Retinal pigment epithelial cell (primary cell): ENCODE data around the gene PLCL1.

Experiments
- DNase-seq: peaks from one replicate; pipeline ENCODE4 v3.0.0-alpha.2; 2010; ENCODE audit warnings: low read depth
- H3K4me3 ChIP-seq: 2 replicates; pipeline ENCODE4 v1.5.1; 2011; ENCODE audit warnings: mild to moderate bottlenecking, low read length, control low read depth, moderate library complexity
- CTCF ChIP-seq: conservative IDR thresholded peaks from 2 replicates; pipeline ENCODE4 v1.5.1; 2011; ENCODE audit warnings: low read depth, low read length, control low read depth, inconsistent platforms

The PLCL1 gene

GRCh38 chr2:198098386-198098785 is 294.0 kb downstream of the PLCL1 start:
- TF ChIP-seq CTCF: no peak
- no peak for DNase-seq
- no peak overlapping the region for H3K4me3 ChIP-seq

DNA sequence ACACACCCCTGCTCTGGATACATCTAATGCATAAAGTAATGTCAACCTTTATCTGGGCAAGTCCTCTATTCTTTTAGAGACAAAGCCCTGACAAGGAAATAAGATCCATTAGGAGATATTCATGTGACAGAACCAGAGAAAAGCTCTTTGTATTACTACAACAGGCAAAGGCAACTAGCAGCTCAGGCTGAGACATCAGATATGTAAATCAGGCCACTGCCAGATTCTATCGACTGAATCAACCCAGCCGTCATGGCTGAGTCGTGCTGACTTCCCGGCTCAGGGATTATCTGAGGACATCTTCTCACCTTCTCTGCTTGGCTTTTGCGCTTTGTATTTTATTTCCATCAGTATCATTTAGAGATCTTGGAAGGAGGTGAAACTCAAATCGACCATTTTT is 294.5 kb downstream of the PLCL1 start:
- no peak for DNase-seq
- H3K4me3 ChIP-seq: no peak overlapping the region
- no peak for TF ChIP-seq CTCF

DNA sequence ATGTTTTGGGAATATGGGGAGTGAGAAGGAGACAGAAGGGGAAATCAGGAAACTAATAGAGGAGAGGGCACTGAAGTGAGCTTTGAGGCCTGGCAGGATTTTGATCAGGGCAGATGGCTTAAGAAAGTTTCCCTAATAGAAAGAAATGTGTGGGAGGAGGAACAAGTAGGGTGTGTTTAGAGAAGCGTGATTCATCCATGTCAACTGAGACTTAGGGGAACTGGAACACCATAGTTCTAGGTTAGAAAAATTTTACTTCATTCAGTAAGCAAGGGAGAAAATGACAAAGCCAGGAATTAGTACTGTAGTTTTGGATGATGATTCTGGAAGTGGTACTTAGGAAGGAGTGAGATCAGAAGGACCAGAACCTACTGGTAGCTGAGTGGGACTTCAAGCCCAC is 296.0 kb downstream of the PLCL1 start:
- H3K4me3 ChIP-seq: no peak overlapping the region
- no peak for DNase-seq
- TF ChIP-seq CTCF: no peak

- H3K4me3 ChIP-seq: no peak overlapping the region
- TF ChIP-seq CTCF: no peak
These were observed 297.3 kb downstream of the PLCL1 start for GRCh38 chr2:198101688-198102087.

DNA sequence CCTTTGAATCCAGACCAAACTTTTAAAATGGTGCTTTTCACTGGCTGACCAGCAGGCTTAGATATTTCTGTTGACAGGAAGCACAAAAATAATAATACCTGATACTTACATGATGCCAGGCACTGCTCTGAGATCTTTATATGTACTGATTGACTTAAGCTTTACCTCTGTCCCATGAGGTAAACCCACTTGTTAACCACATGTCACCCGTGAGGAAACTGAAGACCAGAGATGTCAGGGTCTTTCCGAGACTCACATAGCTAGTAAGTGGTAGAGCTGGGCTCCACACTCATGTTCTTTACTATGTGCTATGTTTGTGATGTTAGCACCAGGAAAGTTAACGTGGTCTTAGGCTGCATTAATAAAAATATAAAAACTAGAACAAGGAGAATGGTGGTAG is 297.7 kb downstream of the PLCL1 start:
- H3K4me3 ChIP-seq: no peak overlapping the region
- DNase-seq: no peak
- no peak for TF ChIP-seq CTCF

More at GRCh38 chr2:198101688-198102087, 297.3 kb downstream of the PLCL1 start:
- DNase-seq: no peak

GRCh38 chr2:198102856-198103255 is 298.5 kb downstream of the PLCL1 start:
- DNase-seq: no peak
- no peak overlapping the region for H3K4me3 ChIP-seq
- no peak for TF ChIP-seq CTCF

GRCh38 chr2:198106621-198107385 is 302.4 kb downstream of the PLCL1 start:
- no peak for DNase-seq
- TF ChIP-seq CTCF: no peak
- no peak overlapping the region for H3K4me3 ChIP-seq
